SK-N-MC (cell line): ENCODE results near the gene PRKG1.

Source experiments
- EZH2 ChIP-seq: fragments of 200-600 bp; sonication (generic); IDR thresholded peaks from one replicate; pipeline ENCODE4 v1.6.1; 2017; ENCODE audit warnings: antibody characterized with exemption
- FOXP2 ChIP-seq: optimal IDR thresholded peaks from 2 replicates; pipeline ENCODE3; 2011; ENCODE audit warnings: mild to moderate bottlenecking, moderate library complexity; ENCODE audit not compliant: insufficient read depth; ENCODE audit errors: extremely low read length, control extremely low read depth
- POLR2AphosphoS5 ChIP-seq: IDR thresholded peaks from 2 replicates; pipeline ENCODE4 v1.6.1; 2012; ENCODE audit warnings: mild to moderate bottlenecking, low read depth, low read length, borderline replicate concordance

GRCh38 chr10:52322323-52322722, 1248.0 kb downstream of the PRKG1 start:
- TF ChIP-seq POLR2AphosphoS5 = no peak
- no peak for TF ChIP-seq EZH2
- TF ChIP-seq FOXP2 = no peak
